Measurements from ENCODE around the gene GRIA4. TPM values are rescaled to one million over a fixed set of nuclear protein-coding genes. Genes with fewer than 3 reads are reported as not detected.
"Not testable (repeated sequence)": the region's sequence is repeated elsewhere in the genome, so short reads cannot be mapped to it uniquely, and the experiment has no call there.

The GRIA4 gene
- polyA plus RNA-seq, 4 donors, result 0.60 to 7.2 (median 0.73) TPM

DNA sequence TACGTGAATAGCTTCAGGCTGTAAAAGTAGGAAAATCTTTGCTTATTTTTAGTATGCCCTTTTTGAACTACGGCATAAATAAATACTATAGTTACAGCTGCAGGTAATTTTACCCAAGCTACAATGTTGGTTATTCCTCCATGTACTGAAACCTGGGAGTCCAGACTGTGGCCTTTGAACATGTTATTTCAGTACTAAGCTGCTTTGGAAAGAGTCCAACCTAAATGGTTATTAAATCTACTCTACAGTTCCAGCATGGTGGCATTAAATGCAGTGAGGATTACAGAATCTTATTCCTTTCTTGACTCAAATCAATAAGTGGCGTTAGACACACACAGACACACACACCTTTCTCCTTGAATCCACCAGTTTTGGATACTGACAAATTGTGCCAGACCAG, 247.1 kb downstream of the GRIA4 start:
- no peak for DNase-seq (ENCODE audit: low read depth in 4 of 4, low spot score in 3 of 4)

DNA sequence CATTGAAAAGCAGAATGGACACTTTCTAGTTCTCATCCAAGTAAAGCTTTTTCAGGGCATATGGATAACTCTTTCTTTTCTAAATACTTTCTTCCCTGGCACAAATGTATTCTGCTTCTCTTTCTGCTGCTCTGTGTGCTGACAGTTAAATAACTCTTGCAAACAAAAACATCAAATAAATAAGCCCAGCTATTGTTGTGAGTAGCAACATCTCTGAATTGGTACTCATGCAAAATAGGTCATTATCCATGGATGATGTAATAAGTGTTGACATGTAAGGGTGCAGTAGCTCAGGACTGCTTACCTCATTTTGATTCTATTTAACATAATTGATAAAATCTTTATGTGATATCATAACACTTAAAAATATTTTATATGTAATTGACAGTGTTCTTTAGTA, 247.9 kb downstream of the GRIA4 start:
- no peak for DNase-seq (ENCODE audit: low read depth in 4 of 4, low spot score in 3 of 4)

DNA sequence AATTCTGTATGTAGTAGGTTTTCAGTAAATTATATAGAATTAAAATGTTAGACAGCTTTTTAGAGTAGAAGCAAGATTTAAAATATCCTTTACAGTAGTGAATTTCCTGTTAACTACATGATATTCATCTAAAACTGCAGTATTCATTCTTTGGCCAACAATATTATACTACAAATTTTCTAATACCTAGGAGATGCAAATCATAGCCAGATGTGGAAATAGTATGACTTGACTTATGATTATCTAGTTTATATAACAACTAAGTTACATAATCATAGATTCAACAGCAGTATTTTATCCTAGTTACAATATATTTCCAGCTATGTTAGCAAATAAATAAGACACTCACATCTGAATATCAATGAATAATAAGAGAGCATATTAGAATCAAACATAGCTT, 249.0 kb downstream of the GRIA4 start:
- DNase-seq (ENCODE audit: low read depth in 4 of 4, low spot score in 3 of 4), result no peak

DNA sequence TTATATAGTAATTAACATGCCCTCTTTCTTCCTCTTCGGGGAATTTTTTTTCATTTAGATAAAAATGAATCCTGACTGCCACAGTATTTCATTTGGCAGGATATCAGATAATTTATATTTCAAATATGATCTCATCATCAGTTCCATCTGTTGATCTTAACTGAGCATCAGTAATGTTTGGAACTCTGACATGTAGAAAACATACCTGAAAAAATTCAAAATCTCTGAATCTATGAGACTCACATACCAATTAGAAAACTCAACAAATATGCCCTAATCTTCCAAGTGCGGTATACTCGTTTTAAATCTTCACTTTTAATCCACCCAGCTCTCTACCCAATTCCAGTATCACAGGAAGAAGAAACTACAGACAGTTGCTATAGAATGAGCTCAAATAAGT, 250.2 kb downstream of the GRIA4 start:
- no peak for DNase-seq (ENCODE audit: low read depth in 4 of 4, low spot score in 3 of 4)

DNA sequence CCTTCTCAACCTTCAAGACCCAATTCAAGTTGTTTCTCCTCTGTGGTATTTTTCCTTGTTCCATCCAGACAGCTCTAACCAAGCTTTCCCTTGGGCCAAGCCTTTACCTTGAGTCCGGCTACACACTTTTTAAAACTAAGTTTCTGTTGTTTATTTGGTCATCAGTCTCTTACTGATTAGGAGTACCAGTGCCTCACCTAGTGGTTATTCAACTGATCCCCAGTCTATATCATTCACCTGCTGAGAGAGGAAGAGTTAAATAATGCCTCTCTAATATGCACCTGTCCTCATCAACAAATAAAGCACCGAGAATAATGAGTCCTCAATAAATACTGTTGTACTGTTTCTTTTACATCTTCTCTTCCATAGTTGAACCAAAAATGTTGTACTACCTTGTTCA, 251.4 kb downstream of the GRIA4 start:
- DNase-seq (ENCODE audit: low read depth in 4 of 4, low spot score in 3 of 4), result no peak

DNA sequence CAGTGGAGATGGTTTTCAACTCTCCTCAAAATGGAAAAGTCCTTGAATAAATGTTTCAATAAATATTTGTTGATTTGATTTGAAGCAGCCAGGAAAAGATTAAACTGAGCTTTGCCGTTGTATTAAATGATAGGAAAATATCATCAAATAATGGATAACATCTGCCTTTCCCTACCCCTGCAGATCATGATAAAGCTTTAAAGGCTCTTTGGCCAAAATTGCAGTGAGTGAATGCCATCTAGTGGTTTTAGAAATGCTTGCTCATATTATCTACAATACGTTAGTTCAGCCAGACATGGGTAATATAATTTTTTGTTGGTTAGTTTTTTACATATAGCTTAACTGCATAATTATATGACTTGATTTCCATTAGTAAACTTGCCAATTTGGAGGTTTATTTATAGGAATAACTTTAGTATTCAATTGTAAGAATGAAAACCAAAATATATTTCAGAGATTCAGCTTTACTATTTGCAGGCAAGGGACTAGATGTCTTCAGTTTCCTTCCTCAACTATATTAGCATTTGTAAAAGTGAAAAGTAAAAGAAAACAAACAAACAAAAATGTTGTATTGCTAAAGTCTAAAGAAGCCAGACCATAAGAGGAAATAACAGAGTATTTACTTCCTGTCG, 253.0 kb downstream of the GRIA4 start:
- DNase-seq (ENCODE audit: low read depth in 4 of 4, low spot score in 3 of 4), result peak in 3 of 4 donors; percentile 10 to 27 (median 24)

DNA sequence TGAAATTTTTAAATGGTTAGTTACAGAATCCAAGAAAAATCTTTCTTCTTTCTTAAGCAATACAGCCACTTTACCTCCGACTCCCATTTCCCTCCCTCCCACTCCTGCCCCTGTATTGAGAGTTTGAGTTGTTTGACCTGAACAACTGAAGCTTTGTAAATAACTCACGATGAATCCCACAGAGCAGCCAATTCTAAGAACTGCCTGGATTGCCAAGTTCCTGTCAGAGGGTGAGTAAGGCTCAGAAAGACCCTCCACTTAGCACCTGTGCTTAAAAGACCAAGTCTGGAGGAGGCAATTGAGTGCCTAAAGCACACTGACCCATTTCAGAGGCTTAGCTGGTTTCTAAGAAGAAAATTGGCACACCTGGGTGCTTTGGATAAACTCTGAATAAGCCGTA, 253.7 kb downstream of the GRIA4 start:
- no peak for DNase-seq (ENCODE audit: low read depth in 4 of 4, low spot score in 3 of 4)

DNA sequence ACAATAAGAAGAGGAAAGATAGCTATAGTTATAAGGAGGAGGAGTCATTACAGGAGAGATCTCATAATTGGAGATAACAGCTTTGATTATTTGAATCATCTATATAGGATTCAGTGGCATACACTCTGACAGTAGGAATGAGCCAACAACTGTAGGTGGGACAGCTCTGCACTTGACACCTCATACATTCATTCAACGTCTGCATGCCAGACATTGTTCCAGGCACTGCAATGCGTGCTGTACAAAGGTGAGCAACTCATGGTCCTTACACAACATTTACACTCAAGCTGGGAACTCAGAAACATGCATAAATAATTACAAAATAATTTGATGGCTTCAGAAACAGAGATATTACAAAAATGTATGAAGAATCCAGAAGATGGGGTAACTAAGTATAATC, 257.9 kb downstream of the GRIA4 start:
- no peak for DNase-seq (ENCODE audit: low read depth in 4 of 4, low spot score in 3 of 4)

DNA sequence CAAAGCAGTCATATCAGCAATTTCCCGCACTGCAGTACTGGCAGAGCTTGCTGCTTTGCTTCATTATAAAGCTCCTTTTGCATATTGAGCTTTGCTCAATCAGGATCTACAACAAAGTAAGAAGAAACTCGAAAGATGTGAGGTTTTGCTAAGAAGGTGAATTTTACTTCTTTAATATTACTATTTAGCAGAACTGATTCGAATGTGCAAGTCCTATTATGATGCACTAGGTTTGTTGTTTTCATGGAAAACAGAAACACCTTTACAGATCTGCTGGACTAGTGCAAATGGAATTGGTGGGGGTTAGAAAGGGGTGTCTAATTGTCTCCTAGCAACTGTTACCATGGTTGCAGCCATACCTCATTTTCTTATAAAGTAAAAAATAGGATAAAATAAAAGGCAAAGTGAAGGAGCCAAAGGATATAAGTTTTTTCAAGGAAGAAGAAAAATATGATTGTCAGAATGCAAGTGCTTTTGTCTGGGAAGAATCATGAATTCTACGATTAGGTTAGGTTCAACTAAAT, 259.0 kb downstream of the GRIA4 start:
- no peak for DNase-seq (ENCODE audit: low read depth in 4 of 4, low spot score in 3 of 4)

DNA sequence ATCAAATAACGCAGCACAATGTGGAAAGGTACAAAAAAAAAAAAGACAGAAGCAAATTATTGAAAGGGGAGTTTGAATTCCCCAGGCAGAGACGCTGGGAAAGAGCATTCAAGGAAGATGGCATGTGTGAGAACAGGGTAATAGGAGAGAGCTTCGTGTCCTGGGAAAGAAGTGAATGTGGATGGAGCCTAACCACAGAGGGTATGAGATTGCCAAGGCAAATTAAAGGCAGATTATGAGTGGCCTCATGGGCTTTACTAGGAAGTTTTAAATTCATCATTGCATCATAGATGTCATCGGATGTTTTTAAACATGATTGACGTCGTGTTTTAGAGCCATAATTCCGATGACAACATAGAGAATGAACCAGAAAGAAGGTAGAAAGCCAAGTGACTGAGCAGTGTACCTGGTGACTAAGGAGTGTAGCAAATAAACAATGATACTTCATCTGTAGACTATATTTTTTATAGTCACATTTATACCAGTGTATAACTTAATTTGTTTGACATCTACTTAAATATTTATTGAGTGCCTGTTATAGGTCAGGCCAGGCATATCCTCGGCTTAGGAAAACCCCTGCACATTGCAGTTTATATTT, 260.7 kb downstream of the GRIA4 start:
- DNase-seq (ENCODE audit: low read depth in 4 of 4, low spot score in 3 of 4), result no peak

DNA sequence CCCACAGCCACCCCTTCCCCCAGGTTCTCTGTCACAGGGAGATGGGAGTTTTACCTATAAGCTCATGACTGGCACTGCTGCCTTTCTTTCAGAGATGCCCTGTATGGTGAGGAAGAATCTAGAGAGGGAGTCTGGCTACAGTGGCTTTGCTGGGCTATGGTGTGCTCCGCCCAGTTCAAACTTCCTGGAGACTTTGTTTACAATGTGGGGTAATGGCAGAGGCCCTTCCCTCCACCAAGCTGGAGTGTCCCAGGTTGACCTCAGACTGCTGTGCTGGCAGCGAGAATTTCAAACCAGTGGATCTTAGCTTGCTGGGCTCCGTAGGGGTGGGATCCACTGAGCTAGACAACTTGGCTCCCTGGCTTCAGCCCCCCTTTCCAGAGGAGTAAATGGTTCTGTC, 268.6 kb downstream of the GRIA4 start:
- DNase-seq (ENCODE audit: low read depth in 4 of 4, low spot score in 3 of 4), result no peak

DNA sequence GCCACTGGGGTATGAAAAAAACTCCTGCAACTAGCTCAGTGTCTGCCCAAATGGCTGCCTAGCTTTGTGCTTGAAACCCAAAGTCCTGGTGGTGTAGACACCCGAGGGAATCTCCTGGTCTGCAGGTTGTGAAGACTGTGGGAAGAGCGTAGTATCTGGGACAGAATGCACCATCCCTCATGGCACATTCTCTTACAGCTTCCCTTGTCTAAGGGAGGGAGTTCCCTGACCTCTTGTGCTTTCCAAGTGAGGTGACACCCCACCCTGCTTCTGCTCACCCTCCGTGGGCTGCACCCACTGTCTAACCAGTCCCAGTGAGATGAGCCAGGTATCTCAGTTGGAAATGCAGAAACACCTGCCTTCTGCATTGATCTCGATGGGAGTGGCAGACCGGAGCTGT, 269.1 kb downstream of the GRIA4 start:
- DNase-seq (ENCODE audit: low read depth in 4 of 4, low spot score in 3 of 4), result not testable (repeated sequence)

DNA sequence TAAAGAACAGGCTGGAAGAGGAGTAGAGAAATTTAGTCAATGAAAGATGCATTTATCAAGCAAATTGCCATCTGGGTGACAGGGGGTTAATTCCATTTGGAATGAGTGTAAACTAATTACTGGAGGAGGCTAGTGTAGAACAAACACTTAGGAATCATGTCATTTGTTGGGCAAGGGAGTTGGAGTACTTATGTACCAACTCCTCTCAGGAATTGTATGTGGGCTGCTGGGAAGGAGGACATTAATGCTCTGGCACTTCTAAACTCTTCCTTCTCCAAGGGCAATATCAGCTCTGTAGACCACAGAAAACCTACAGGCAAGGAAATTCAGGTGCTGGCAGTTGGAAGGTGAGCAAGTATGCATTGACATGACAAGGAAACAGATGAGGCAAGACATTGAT, 271.2 kb downstream of the GRIA4 start:
- DNase-seq (ENCODE audit: low read depth in 4 of 4, low spot score in 3 of 4), result no peak

DNA sequence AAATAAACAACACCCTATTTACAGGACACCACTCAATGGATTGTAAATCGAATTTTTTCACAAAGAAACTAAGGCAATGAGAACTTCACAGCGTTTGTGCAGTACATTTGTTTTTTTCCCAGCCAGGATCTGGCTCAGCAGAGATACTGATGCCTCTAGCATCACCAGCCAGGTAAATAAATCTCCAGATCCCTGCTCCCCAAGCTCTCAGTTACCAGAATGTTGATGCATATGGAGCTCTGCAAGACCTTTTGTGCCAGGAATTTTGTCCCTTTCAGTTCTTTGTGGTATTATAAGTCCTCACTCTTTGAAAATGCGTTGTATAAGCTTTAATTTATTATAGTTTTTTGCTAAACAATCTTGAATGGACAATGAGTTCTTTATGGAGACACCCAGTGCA, 274.6 kb downstream of the GRIA4 start:
- DNase-seq (ENCODE audit: low read depth in 4 of 4, low spot score in 3 of 4), result no peak

DNA sequence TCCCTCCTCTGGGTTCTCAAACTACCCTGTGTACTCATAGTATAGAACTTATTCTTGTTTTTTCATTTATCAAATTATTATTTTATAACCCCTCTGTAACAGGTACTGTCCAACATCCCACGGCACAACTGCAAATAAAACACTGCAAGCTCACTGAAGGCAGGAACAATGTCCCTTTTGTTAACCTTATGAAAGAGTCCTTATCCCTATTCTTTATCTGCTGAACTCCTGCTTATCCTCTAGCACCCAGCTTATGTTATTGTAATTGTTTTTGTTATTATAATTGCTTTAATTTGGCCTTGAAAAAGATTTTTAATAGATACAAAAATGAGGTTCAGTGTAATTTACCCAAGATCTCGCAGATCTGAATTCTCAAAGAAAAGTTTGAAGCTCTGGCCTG, 281.8 kb downstream of the GRIA4 start:
- no peak for DNase-seq (ENCODE audit: low read depth in 4 of 4, low spot score in 3 of 4)

DNA sequence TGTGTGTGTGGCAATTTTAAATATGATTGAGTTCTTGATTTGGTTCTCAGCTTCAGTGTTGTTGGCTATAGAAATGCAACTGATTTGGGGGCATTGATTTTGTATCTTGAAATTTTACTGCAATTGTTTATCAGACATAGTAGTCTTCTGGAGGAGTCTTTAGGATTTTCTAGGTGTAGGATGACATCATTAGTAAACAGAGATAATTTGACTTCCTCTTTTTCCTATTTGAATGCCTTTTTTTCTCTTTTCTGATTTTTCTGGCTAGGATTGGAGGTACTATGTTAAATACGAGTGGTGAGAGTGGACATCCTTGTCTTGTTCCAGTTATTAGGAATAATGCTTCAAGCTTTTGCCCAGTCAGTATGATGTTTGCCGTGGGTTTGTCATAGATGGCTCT, 287.3 kb downstream of the GRIA4 start:
- no peak for DNase-seq (ENCODE audit: low read depth in 4 of 4, low spot score in 3 of 4)

DNA sequence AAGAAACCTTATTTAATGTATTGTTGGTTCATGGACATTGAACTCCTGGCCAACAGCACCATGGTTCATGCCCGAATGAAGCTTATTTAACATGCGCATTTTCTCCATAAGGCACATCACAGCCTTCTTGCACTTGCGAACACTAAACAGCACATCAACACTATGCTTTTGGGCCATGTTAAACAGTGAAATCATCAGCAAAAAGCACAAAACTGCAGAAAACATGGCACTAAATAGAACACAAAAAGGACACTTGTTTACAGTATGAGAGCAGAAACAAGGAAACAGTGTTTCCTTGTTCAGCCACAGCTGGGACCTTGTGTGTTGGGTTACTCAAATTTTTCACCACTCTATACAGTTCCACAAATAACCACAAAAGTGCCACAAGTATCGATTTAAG, 289.9 kb downstream of the GRIA4 start:
- DNase-seq (ENCODE audit: low read depth in 4 of 4, low spot score in 3 of 4), result no peak

DNA sequence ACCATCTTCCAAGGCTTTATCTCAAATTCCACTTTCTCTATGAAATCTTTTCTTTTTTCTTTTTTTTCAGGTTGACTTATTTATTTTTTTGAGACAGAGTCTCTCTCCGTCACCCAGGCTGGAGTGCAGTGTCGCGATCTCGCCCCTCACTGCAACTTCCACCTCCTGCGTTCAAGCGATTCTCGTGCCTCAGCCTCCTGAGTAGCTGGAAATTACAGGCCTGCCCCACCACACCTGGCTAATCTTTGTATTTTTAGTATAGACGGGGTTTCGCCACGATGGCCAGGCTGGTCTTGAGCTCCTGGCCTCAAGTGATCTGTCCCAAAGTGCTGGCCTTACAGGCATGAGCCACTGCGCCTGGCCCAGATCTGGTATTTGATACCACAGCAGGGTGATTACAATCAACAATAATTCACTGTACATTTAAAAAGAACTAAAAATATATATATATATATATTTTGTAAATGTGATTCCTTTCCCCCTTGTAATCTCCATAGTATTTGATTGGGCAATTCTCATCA, 290.7 kb downstream of the GRIA4 start:
- no peak for DNase-seq (ENCODE audit: low read depth in 4 of 4, low spot score in 3 of 4)

DNA sequence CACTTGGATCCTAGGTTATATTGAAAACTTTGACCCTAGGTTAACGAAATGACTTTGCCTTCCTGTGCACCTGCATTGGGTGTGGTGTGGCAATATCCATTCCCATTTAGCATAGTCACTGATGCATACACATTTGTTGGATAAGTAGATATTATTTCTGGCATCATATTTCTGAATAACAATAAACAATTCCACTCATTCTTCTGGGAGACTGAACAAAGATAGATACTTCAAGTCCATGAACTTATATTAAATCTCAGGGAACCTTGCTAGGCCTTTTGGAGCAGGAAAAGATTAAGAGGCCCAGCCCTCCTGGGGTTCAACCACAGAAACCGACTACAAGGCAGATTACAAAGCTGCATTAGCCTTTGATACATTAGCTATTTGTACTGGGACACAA, 293.2 kb downstream of the GRIA4 start:
- DNase-seq (ENCODE audit: low read depth in 4 of 4, low spot score in 3 of 4), result no peak

DNA sequence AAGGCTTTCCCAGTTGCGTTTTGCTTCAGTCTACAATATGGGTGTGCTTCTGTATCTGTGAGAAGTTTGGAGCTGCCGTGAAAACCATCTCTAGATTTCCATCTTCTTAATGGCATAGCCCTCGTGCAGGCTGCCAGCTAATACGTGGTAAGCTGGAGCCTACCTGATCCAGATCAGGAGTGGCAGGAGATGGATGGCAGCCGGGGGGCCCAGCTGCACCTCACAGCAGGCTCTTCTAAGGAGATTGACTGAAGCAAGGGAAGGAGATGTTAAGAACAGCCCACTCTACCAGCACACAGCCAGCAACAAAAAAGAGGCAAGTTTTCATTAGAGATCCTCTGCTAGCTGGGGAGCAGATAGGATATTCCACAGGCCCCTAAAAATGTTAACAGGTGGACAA, 296.6 kb downstream of the GRIA4 start:
- DNase-seq (ENCODE audit: low read depth in 4 of 4, low spot score in 3 of 4), result no peak

DNA sequence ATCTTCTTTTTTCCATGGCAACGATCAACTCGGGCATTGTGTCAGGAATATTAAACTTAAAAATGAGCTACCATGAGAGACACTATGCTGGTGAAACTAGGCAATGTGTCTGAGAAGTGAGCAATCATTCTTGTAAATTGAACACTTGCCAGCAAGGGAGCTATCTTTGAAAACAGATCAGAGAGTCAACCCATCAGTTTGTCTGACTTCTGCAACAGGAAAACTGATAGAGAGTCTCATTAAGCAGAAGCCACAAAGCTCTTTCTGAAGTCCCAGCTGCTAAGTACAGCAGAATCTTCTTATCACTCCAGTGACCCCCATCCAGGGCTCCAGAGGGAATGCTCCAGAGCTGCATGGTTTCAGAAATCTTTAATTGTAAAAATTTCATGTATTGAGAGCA, 297.4 kb downstream of the GRIA4 start:
- DNase-seq (ENCODE audit: low read depth in 4 of 4, low spot score in 3 of 4), result no peak

DNA sequence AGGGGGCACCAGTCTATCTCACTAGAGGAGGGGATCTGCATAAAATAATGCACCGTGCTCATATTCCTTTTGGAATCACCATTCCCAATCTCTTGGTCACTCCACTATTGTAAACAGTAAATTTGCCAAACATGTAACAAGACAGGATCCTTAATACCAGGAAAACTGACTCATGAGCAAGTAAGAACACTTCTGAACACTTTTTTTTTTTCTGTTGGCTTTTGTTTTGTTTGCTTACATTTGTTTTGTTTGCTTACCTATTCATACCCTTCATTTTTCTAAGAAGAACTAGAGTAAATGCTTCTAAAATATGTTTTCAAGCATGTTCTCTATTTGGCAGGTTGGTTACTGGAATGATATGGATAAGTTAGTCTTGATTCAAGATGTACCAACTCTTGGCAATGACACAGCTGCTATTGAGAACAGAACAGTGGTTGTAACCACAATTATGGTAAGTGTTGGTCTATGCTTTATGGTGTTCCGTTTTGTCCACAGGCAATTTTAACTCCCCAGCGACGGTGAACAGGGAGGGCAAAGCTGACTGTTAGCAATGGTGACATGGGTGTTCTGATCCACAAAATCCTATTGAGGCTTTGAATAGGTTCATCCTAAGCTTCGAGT, 300.3 kb downstream of the GRIA4 start:
- no peak for DNase-seq (ENCODE audit: low read depth in 4 of 4, low spot score in 3 of 4)

Data from left renal pelvis (tissue), 4 donors.